Right forelimb (tissue), 1 donor: ENCODE data around the gene FPGS.

ENCODE experiments used
- DNase-seq: peaks from one replicate; pipeline ENCODE4 v3.0.0-alpha.2; 2018

The FPGS gene

GRCh38 chr9:127862075-127863011 lies 59.7 kb downstream of the FPGS start:
- DNase-seq: no peak

GRCh38 chr9:127863191-127863621 lies 60.5 kb downstream of the FPGS start:
- DNase-seq: no peak
